Measurements from ENCODE around the gene FAM89B. TPM values are rescaled to one million over a fixed set of nuclear protein-coding genes. Genes with fewer than 3 reads are reported as not detected.

FAM89B gene
- total RNA-seq, 4 donors from 2014 or later: 57.8 to 73.3 (median 61.2) TPM

- intact Hi-C loops (cut with DNase I; ENCODE audit: low total_unique reads): no loop called here
- no peak for DNase-seq (ENCODE audit: low spot score in 2 of 2)
- no peak for TF ChIP-seq CTCF (IDR thresholded peaks at IDR 0.05)
- TF ChIP-seq POLR2A (IDR thresholded peaks at IDR 0.05): no peak
- WGBS, 2 donors: 40 to 43% methylated on average over 28 to 31 of the region's 31 CpGs
- H3K4me3 ChIP-seq (ENCODE audit: low read depth, poor library complexity, severe bottlenecking): peak overlapping the region; percentile 96
These were observed 46.5 kb upstream of the FAM89B start for GRCh38 chr11:65525546-65526480.

GRCh38 chr11:65526744-65527143, 45.6 kb upstream of the FAM89B start:
- no peak for TF ChIP-seq POLR2A (IDR thresholded peaks at IDR 0.05)
- TF ChIP-seq CTCF (IDR thresholded peaks at IDR 0.05): no peak
- DNase-seq (ENCODE audit: low spot score in 2 of 2): no peak
- 83 to 91% methylated on average over 7 to 8 of the region's 8 CpGs for WGBS, 2 donors
- intact Hi-C loops (cut with DNase I; ENCODE audit: low total_unique reads): no loop called here
- no peak overlapping the region for H3K4me3 ChIP-seq (ENCODE audit: low read depth, poor library complexity, severe bottlenecking)

GRCh38 chr11:65528819-65529350, 43.5 kb upstream of the FAM89B start:
- DNase-seq (ENCODE audit: low spot score in 2 of 2): no peak
- 86 to 91% methylated on average over 12 of the region's 12 CpGs for WGBS, 2 donors
- no peak overlapping the region for H3K4me3 ChIP-seq (ENCODE audit: low read depth, poor library complexity, severe bottlenecking)
- intact Hi-C loops (cut with DNase I; ENCODE audit: low total_unique reads): no loop called here
- TF ChIP-seq POLR2A (IDR thresholded peaks at IDR 0.05): no peak
- TF ChIP-seq CTCF (IDR thresholded peaks at IDR 0.05): no peak

- no peak for TF ChIP-seq CTCF (IDR thresholded peaks at IDR 0.05)
- no peak for TF ChIP-seq POLR2A (IDR thresholded peaks at IDR 0.05)
- 85 to 87% methylated on average over 10 of the region's 10 CpGs for WGBS, 2 donors
- intact Hi-C loops (cut with DNase I; ENCODE audit: low total_unique reads): no loop called here
- DNase-seq (ENCODE audit: low spot score in 2 of 2): no peak
- no peak overlapping the region for H3K4me3 ChIP-seq (ENCODE audit: low read depth, poor library complexity, severe bottlenecking)
These were observed 42.7 kb upstream of the FAM89B start for GRCh38 chr11:65529475-65530156.

GRCh38 chr11:65530157-65530496, 42.2 kb upstream of the FAM89B start:
- intact Hi-C loops (cut with DNase I; ENCODE audit: low total_unique reads): no loop called here
- WGBS, 2 donors: 88 to 92% methylated on average over 2 to 5 of the region's 5 CpGs
- DNase-seq (ENCODE audit: low spot score in 2 of 2): no peak
- H3K4me3 ChIP-seq (ENCODE audit: low read depth, poor library complexity, severe bottlenecking): no peak overlapping the region
- TF ChIP-seq CTCF (IDR thresholded peaks at IDR 0.05): no peak
- no peak for TF ChIP-seq POLR2A (IDR thresholded peaks at IDR 0.05)
